ENCODE results near the gene ACSM4. TPM values are rescaled to one million over a fixed set of nuclear protein-coding genes. Genes with fewer than 3 reads are reported as not detected.

The ACSM4 gene
- polyA plus RNA-seq, 1 of the 3 experiments (the other 2 are of a cell fraction), result not detected

GRCh38 chr12:7362734-7363133 lies 58.9 kb downstream of the ACSM4 start:
- CTCF ChIA-PET, result no interaction called here

More at GRCh38 chr12:7362734-7363133, 58.9 kb downstream of the ACSM4 start:
- DNase-seq, result no peak
- Histone ChIP-seq H3K36me3 (replicated peaks in 1 of 2; ENCODE audit: control insufficient read depth in 1 of 2, insufficient read depth in 2 of 2, low read length in 1 of 2) (no peaks in the 10 kb centered on the region), H3K9me2 (no peaks in the 10 kb centered on the region), H3K4me1 (ENCODE audit: control insufficient read depth in 1 of 2, insufficient read depth in 2 of 2, low read depth in 1 of 2, low read length in 1 of 2) (no peaks in the 10 kb centered on the region), H3F3A (replicated peaks; ENCODE audit: insufficient read depth) (peaks cover 3% of the 10 kb centered on the region), H3K9me3 (no peaks in the 10 kb centered on the region), H3K27me3 (ENCODE audit: insufficient read depth) (no peaks in the 10 kb centered on the region), H3K9ac (no peak overlapping the region), H2AFZ (ENCODE audit: low read depth) (no peak overlapping the region), H3K27ac (ENCODE audit: low read depth in 2 of 2, low read length in 1 of 2) (no peak overlapping the region), H3K4me3 (ENCODE audit: low read depth in 2 of 2, low read length in 1 of 2) (no peak overlapping the region), H3K79me2 (ENCODE audit: insufficient read depth) (no peaks in the 10 kb centered on the region), H3K4me2 (no peak overlapping the region), H4K20me1 (ENCODE audit: insufficient read depth) (no peaks in the 10 kb centered on the region)
- no peak for TF ChIP-seq POLR2AphosphoS5 (IDR thresholded peaks at IDR 0.05; ENCODE audit: low read depth, low read length)
- TF ChIP-seq SMC3 (IDR thresholded peaks at IDR 0.05; ENCODE audit: low read depth, low read length), result no peak
- TF ChIP-seq NFIC (IDR thresholded peaks at IDR 0.05; ENCODE audit: borderline replicate concordance), result no peak
- TF ChIP-seq USF1 (IDR thresholded peaks at IDR 0.05; ENCODE audit: borderline replicate concordance, low read depth), result no peak
- TF ChIP-seq RFX5 (IDR thresholded peaks at IDR 0.05; ENCODE audit: low read length), result no peak
- TF ChIP-seq FOXM1 (IDR thresholded peaks at IDR 0.05; ENCODE audit: low read depth), result no peak
- no peak for TF ChIP-seq MAX (IDR thresholded peaks at IDR 0.05; ENCODE audit: low read depth)
- no peak for TF ChIP-seq REST (IDR thresholded peaks at IDR 0.05; ENCODE audit: low read depth, low read length)
- TF ChIP-seq ZBTB33 (IDR thresholded peaks at IDR 0.05; ENCODE audit: borderline replicate concordance, low read depth), result no peak
- no peak for TF ChIP-seq PBX3 (IDR thresholded peaks at IDR 0.05)
- WGBS (ENCODE audit: low lambda C conversion rate), result 21% methylated on average over 3 of the region's 3 CpGs
- POLR2A ChIA-PET, result no interaction called here

Measured in SK-N-SH (cell line).